ENCODE results near the gene IL3.

DNA sequence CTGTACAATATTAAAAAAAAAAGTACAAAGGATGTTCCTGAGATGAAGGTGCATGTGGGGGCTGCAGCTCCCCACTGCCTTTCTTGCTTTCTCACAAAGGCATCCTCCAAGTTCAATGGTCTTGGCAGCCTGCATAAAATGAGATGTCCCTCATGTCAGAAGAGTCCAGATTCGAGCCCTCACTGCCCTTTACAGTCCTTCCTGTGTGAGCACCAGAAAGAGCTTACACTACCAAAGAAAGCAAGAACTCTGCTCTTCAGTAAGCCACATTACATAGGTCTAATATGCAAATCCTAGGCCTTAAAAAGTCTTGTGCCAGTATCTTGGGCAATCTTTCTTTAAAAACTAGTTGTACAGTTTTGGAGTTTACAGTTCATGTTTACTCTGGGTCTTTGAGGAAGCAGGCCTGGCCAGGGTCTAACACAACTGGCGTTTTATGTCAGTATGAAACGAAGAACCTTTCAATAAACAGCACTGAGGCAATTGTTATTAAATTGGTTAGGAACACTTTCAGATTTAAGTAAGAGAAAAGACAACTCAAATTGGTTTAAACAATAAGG lies 49.1 kb downstream of the IL3 start:
- TF ChIP-seq, protein P1, sequence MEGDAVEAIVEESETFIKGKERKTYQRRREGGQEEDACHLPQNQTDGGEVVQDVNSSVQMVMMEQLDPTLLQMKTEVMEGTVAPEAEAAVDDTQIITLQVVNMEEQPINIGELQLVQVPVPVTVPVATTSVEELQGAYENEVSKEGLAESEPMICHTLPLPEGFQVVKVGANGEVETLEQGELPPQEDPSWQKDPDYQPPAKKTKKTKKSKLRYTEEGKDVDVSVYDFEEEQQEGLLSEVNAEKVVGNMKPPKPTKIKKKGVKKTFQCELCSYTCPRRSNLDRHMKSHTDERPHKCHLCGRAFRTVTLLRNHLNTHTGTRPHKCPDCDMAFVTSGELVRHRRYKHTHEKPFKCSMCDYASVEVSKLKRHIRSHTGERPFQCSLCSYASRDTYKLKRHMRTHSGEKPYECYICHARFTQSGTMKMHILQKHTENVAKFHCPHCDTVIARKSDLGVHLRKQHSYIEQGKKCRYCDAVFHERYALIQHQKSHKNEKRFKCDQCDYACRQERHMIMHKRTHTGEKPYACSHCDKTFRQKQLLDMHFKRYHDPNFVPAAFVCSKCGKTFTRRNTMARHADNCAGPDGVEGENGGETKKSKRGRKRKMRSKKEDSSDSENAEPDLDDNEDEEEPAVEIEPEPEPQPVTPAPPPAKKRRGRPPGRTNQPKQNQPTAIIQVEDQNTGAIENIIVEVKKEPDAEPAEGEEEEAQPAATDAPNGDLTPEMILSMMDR (IDR thresholded peaks at IDR 0.05): no peak
- TF ChIP-seq POLR2A (IDR thresholded peaks at IDR 0.05) (no peak), POLR2AphosphoS5 (IDR thresholded peaks at IDR 0.05; ENCODE audit: insufficient read depth in 1 of 2, low read depth in 1 of 2) (no peak)

Measured in vagina (tissue), 2 donors.